Fibroblast of lung (primary cell): ENCODE results near the gene TSPAN11.

Experiments used
- CTCF ChIP-seq, 2 donors: IDR thresholded peaks in 1 of 2; conservative IDR thresholded peaks in 1 of 2; 1 replicate in 1 of 2; 2 replicates in 1 of 2; pipeline ENCODE4 v1.5.1; 2011 to 2012; ENCODE audit warnings: low read length in 2 of 2, control low read depth in 1 of 2, inconsistent platforms in 1 of 2, low read depth in 1 of 2, mild to moderate bottlenecking in 1 of 2
- EZH2 ChIP-seq: IDR thresholded peaks from 2 replicates; pipeline ENCODE4 v1.5.1; 2012; ENCODE audit warnings: low read length, control low read depth, mild to moderate bottlenecking; ENCODE audit errors: missing control alignments

- TF ChIP-seq CTCF (conservative IDR thresholded peaks at IDR 0.05 in 1 of 2, IDR thresholded peaks at IDR 0.05 in 1 of 2; ENCODE audit: low read depth in 1 of 2, low read length in 2 of 2) (no peak), EZH2 (no peak)
Observed at GRCh38 chr12:31015215-31015614, 88.7 kb downstream of the TSPAN11 start.
